HPDE6-E6E7 (cell line): ENCODE data around the gene DCST2.

Experiments used
- DNase-seq: peaks from one replicate; pipeline ENCODE4 v3.0.0; 2011; ENCODE audit warnings: missing footprints; ENCODE audit errors: extremely low spot score

The DCST2 gene

GRCh38 chr1:155049651-155050559, 16.3 kb upstream of the DCST2 start:
- no peak for DNase-seq

GRCh38 chr1:155048449-155049334, 15.1 kb upstream of the DCST2 start:
- DNase-seq, result no peak

GRCh38 chr1:155044812-155045657, 11.5 kb upstream of the DCST2 start:
- DNase-seq, result peak; percentile 70

GRCh38 chr1:155044365-155044764, 10.8 kb upstream of the DCST2 start:
- DNase-seq, result no peak

- DNase-seq, result no peak
Observed at GRCh38 chr1:155043793-155044192, 10.2 kb upstream of the DCST2 start.

- DNase-seq, result no peak
Observed at GRCh38 chr1:155043301-155043702, 9.7 kb upstream of the DCST2 start.

GRCh38 chr1:155042789-155043188, 9.2 kb upstream of the DCST2 start:
- DNase-seq, result no peak

GRCh38 chr1:155040358-155041093, 6.9 kb upstream of the DCST2 start:
- DNase-seq, result no peak

GRCh38 chr1:155039308-155039669, 5.7 kb upstream of the DCST2 start:
- DNase-seq, result no peak

GRCh38 chr1:155038602-155039307, 5.2 kb upstream of the DCST2 start:
- DNase-seq, result peak; percentile 82

GRCh38 chr1:155037851-155038441, 4.4 kb upstream of the DCST2 start:
- DNase-seq, result no peak

GRCh38 chr1:155037043-155037442, 3.5 kb upstream of the DCST2 start:
- DNase-seq, result no peak

- DNase-seq, result no peak
Observed at GRCh38 chr1:155035936-155036335, 2.4 kb upstream of the DCST2 start.

- no peak for DNase-seq
Observed at GRCh38 chr1:155034318-155035208, 982 bp upstream of the DCST2 start.

- no peak for DNase-seq
Observed at GRCh38 chr1:155032886-155033285, 695 bp downstream of the DCST2 start.

- DNase-seq, result no peak
Observed at GRCh38 chr1:155030899-155031298, 2.7 kb downstream of the DCST2 start.

- no peak for DNase-seq
Observed at GRCh38 chr1:155030243-155030795, 3.3 kb downstream of the DCST2 start.

- no peak for DNase-seq
Observed at GRCh38 chr1:155029513-155030242, 3.9 kb downstream of the DCST2 start.
